AG08396 (cell line): ENCODE data around the gene CTNNA3.
"Not testable (repeated sequence)": the region's sequence is repeated elsewhere in the genome, so short reads cannot be mapped to it uniquely, and the experiment has no call there.

ENCODE experiments used
- DNase-seq: peaks from one replicate; pipeline ENCODE4 v3.0.0; 2012; ENCODE audit warnings: low spot score, mixed read lengths

CTNNA3 gene

DNA sequence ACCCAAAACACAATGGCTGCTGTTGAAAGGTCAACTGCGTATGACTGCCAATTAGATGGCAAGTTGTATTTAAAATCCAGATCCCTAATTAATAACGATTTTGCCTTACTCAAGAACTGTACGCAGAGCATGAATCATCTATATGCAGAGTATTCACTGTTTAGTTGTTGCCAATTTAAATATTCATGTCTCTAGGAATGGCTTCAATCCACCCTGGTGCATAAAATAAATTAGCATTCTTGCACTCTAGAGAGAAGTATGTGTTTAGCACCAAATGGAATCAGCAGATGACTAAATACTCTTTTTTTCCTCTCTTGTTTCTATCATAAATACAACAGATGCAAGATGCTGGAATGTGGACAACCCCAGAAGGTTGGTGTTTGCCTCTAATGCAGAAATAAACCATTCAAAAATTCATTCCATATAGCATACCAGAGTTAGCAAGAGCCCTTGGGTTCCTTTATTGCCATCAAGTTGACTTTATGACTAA, 449.9 kb downstream of the CTNNA3 start:
- DNase-seq = no peak

GRCh38 chr10:67242528-67242927, 453.5 kb downstream of the CTNNA3 start:
- DNase-seq = no peak

DNA sequence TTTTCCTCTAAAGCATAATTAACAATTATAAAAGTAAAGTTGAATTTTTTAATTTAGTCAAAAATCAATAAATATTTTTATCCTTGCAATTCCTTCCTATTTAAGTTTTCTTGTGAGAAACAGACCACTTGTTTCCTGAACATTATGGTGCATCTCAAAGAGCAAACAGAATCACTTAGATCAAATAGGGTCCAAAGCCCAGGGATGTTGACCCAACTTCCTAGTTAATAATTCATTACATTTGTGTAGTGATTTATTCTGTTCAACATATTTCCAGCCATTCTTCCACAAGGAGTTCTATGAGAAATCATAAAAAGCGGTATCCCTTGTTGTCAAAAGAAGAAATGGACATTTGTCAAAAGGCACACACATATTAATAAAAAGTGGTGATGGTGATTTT, 454.5 kb downstream of the CTNNA3 start:
- no peak for DNase-seq

GRCh38 chr10:67239864-67240497, 456.0 kb downstream of the CTNNA3 start:
- no peak for DNase-seq

DNA sequence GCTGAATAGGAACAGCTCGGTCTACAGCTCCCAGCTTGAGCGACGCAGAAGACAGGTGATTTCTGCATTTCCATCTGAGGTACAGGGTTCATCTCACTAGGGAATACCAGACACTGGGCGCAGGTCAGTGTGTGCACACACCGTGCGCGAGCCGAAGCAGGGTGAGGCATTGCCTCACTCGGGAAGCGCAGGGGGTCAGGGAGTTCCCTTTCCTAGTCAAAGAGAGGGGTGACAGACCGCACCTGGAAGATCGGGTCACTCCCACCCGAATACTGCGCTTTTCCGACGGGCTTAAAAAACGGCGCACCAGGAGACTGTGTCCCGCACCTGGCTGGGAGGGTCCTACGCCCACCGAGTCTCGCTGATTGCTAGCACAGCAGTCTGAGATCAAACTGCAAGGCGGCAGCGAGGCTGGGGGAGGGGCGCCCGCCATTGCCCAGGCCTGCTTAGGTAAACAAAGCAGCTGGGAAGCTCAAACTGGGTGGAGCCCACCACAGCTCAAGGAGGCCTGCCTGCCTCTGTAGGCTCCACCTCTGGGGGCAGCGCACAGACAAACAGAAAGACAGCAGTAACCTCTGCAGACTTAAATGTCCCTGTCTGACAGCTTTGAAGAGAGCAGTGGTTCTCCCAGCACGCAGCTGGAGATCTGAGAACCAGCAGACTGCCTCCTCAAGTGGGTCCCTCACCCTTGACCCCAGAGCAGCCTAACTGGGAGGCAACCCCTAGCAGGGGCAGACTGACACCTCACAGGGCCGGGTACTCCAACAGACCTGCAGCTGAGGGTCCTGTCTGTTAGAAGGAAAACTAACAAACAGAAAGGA, 465.1 kb downstream of the CTNNA3 start:
- not testable (repeated sequence) for DNase-seq

DNA sequence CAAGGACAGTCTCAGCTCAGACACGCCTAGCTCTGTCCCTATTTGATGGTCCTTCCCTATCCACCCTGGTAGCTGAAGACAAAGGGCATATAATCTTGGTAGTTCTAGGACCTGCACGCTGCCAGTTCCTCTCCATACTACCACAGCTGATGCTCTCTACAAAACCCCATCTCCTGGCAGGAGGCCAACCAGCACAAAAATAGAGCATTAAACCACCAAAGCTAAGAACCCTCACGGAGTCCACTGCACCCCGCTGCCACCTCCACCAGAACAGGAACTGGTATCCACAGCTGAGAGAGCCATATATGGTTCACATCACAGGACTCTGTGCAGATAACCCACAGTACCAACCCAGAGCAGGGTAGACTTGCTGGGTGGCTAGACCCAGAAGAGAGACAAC, 470.8 kb downstream of the CTNNA3 start:
- no peak for DNase-seq

GRCh38 chr10:67224553-67224952, 471.4 kb downstream of the CTNNA3 start:
- DNase-seq = no peak

DNA sequence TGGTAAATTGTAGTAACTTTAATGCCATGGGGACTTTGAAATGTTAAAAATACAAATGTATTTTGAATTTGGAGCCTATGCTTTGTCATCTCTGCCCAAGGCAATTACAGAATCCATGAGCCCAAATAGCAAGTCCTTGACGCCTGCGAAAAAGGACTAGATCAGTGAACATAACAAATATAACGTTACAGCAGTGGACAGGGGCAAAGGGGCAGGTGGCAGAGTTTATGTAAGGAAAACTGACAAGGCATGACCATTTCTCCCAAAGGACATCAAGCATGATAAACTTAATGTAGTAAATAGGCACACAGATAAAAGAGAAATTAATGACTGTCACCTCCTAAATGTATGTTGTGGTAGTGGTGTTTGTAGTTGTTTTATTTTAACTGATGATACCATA, 473.1 kb downstream of the CTNNA3 start:
- DNase-seq = no peak

DNA sequence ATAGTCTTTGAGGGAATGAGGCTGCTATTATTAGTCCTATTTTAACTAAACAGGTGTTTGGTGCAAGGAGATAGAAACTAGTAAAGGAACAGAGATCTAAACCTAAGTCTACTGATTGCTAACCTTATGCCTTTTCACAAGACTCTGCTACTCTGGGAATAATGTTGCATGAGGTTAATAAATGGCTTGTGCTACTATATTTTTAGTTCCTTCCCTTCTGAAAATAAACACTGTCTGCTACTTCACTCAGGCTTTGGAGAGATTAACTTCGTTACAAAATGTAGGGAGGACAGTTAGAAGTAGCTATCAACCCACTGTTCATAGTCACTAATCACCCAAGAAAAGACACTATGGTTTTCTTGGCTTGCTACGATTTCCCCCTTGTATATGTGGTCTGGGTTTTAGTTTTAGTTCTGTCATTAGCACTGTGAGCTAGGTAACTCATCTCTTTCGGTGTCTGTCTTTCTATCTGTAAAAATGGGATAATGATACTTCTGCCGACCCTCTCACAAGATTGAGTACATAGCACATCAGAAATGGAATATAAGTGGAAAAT, 474.0 kb downstream of the CTNNA3 start:
- DNase-seq = no peak

DNA sequence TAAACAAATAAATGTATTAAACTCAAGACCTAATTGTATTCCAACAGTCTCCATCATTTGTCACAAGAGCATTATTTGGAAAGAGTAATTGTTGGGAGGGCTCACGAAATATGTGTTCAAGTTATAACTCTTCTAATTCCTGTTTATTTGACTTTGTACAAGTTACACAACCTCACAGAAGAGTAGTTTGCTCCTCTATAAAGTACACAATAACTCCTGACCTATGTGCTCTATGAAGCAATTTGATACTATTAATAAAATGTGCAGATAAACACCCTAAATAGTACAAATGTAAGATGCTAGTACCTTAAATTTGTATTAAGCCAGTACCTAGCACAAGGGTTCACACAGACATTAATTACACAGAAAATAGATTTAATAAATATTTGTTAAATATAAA, 484.3 kb downstream of the CTNNA3 start:
- DNase-seq = no peak

DNA sequence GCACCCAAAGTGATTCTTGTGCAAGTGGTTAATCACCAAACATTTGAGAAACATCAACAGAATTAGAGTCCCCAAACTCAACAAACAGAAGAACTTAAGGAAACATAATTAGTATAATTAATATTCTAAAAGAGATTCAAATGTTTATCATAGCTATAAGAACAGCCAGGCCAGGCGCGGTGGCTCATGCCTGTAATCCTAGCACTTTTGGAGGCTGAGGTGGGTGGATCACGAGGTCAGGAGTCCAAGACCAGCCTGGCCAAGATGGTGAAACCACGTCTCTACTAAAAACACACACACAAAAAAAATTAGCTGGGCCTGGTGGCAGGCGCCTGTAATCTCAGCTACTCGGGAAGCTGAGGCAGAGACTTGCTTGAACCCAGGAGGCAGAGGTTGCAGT, 488.1 kb downstream of the CTNNA3 start:
- not testable (repeated sequence) for DNase-seq

DNA sequence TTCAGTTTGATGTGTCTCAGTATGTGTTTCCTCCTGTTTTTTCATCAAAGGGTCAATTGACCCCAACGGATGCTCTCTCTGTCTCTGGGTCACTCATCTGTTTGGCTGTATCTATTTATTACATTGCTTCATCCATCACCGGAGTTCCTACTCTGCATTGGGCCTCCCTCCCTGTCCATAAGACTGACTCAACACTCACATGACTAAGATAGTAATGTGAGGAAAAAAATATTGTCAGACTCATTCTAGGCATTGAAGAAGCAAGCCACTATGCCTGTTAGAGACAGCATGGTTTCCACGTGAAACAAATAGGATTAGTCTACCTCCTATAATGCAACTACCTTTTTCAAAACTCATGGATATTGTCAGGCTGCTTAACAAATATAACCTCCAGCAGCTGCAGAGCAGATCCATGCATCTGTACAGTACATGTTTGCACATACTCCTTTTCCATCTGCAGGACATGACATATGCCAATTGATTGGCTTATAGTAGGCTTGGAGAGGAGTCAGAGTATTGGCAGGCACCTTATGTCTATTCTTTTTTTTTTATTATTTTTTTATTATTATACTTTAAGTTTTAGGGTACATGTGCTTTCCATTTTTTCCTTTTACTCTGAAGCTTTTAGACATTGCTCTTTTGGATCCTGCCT, 495.0 kb downstream of the CTNNA3 start:
- DNase-seq = no peak

- no peak for DNase-seq
Measured at GRCh38 chr10:67175354-67175753, 520.6 kb downstream of the CTNNA3 start.

DNA sequence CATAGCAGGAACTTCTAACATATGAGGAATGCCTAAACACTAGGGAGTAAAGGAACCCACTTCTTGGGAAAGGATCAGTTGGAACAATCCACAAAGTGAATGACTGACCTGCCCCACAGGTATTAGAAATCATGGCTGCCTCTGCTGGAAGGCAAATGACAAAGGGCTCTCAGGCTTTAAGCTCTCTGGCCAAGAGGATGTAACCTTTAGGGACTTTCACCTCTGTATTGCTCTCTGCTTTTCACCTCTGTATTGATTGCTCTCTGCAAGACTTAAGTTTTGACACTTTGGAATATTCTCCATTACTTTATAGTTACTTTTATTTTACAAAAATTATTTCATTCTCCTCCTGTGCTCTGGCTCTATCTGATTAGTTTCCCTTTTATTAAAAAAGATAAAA, 522.2 kb downstream of the CTNNA3 start:
- DNase-seq = no peak

- DNase-seq = no peak
Measured at GRCh38 chr10:67171970-67172369, 524.0 kb downstream of the CTNNA3 start.

DNA sequence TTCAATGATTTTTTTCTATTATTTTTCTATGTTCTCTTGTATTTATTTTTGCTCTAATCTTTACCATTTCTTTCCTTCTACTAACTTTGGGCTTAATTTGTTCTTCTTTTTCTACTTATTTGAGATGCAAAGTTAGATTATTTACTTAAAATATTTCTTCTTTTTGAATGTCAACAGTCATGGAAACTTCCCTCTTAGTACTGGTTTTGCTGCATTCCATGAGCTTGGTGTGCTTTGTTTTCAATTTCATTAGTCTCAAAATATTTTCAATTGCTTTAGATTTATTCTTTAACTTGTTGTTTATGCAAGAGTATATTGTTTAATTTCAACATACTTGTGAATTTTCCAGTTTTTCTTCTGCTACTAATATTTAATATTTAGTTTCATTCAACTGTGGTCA, 539.8 kb downstream of the CTNNA3 start:
- no peak for DNase-seq

GRCh38 chr10:67151471-67151870, 544.5 kb downstream of the CTNNA3 start:
- no peak for DNase-seq

GRCh38 chr10:67144530-67144929, 551.5 kb downstream of the CTNNA3 start:
- DNase-seq = no peak

- no peak for DNase-seq
Measured at GRCh38 chr10:67141300-67141699, 554.7 kb downstream of the CTNNA3 start.

DNA sequence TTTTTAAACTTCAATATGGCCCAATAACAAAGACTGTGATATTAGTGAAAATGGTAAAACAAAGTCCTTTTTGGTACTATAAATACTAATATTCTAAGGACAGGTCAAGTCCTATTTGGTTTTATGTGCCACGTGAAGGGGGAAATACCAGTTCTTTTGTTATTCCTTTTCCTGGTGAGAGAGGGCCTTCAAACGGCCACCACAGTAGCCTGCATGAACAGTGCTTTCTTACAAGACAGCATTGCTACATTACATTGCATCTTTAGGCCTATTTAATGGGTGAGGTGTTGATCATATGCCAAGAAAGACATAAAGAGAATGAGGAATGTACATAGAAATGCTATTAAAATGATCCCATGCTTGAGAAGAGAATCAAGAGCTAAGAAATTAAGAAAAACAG, 555.4 kb downstream of the CTNNA3 start:
- no peak for DNase-seq

DNA sequence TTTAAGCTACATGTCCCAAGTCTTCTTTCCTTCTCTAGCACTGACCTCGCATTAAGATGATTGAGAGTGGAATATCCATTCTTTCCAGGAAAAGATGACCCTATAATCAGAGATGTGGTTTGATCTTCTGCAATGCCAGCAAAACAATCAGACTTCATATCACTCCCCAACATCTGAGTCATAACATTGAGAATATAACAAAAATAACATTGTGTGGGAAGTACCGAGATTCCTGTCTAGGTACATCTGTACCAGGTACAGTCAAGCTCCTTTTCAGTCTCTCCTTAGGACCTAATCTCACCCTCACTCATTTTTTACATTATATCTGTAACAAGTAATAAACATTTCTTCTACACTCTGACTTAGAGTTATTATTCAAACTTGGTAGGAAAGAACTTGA, 568.6 kb downstream of the CTNNA3 start:
- DNase-seq = no peak

GRCh38 chr10:67119651-67120050, 576.3 kb downstream of the CTNNA3 start:
- DNase-seq = no peak

DNA sequence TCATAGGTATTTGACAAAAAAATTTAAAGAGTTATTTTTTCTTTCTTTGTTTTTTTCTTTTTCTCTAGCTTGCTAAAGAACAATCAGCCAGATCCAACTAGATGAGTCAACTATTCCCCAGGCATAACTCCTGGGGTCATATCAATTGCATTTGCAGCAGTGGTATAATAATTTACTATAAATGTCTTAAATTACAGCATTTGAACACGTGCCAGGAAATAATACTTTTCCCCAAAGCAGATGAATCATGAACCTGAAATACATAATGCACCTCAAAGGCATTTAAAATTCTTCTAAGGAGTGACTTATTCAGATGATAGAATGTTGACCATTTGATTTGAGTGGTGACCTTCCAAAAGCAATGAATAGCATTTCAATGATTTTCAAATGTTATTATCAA, 580.0 kb downstream of the CTNNA3 start:
- DNase-seq = no peak
